Fibroblast of gingiva (primary cell): ENCODE measurements around the gene PRRG4.
"Not testable (repeated sequence)": the region's sequence is repeated elsewhere in the genome, so short reads cannot be mapped to it uniquely, and the experiment has no call there.

ENCODE experiments used
- DNase-seq: peaks from one replicate; pipeline ENCODE4 v3.0.0-alpha.2; 2011; ENCODE audit warnings: low read depth

The PRRG4 gene

DNA sequence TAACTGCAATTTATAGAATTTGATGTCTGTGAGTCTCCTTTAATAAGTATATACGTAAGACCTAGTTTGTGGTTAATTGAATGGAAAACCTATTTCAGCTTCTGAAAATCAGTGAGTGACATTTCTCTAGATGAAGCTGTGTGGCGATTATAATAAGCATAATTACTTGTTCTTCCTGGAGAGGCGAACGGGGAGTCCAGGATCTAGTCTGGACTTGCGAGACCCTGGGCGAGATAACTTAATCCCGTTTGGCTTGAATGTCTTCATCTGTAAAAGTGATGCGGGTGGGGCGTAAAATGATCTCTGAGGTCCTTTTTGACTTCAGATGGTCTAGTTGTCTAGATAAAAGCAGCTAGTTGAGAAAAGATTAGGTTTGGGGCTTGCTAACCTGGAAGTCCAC lies 1.1 kb downstream of the PRRG4 start:
- DNase-seq, result no peak

DNA sequence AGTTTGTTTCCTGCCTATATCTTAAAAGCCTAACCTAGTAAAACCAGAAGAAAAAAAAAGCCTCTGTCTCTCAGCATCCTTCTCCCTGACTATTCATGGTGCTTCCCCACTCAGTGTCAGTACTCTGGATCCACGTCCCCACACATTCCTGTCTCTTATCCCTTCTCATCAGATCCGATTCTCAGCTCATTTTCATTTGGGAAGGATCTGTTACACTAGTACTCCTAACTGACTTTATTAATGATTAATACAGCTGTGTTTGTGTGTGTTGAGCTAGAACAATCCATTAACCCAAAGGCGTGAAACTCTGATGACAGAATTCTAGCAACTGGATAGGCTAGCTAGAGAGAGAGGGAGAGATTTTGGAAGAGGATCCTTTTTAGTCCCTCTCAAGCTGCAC lies 1.5 kb downstream of the PRRG4 start:
- no peak for DNase-seq

DNA sequence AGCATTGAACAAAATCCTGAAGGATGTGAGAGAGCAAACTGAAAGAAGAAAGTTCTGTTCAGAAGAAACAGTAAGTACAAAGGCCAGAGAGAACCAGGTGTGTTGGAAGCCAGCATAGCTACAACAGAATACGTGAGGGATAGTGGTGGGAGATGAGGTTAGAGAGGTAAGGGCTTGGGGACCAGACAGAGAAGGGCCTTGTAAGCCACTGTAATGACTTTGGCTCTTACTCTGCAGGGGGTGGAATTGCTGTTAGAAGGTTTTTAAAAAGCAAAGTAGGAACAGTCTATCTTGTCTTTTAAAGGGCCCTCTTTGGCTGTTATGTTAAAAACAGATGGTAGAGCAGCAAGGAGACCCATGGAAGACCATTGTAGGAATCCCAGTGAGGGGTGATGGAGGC lies 4.2 kb downstream of the PRRG4 start:
- DNase-seq, result no peak

DNA sequence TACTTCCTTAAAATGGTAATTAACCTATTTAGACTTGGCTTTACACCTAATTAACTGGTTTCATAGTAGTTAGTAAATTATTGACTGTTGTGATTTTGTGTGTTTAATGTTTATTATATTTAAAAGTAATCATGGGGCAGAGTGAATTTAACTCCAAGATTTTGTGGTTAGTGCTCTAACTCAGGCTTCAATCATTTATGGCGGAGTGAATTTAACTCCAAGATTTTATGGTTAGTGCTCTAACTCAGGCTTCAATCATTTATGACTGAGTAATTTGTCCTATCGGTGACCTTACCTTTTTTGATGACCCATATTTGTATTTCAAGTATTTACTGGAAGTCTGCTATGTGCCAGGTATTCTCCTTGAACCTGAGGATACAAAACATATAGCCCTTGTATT lies 7.2 kb downstream of the PRRG4 start:
- DNase-seq, result no peak

DNA sequence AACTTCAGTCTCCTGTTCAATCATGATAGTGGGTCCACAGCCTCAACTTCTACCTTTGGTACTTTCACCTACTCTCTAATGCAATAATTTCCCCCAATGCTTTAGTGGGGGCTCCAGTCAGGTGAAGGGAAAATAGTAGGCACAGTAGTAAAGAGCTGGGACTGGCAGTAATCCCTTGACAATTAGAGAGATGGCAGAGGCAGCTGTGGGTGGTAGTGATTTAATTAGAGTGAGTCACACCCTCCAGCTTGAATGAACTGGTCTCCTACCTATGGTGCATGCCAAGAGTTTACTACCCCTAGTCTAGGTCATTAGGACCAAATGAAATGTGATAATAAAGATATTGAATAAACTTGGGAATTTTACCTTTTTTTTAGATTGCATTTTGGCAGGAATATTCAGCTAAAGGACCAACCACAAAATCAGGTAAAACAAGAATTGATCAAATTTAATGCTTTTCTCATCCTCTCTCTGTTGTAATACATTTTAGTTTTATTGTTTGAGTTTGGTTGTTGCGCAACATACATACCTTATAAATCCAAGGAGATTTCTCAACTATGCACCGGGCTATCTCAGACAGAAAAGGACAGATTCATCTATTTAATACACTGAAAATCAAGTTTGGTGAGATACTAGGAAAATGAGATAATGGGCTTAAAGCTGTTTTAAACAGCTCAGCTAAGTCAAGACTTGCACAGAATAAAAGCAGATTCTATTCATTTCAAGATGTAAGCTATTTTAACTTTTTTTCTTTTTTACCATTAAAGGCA lies 9.0 kb downstream of the PRRG4 start:
- no peak for DNase-seq

DNA sequence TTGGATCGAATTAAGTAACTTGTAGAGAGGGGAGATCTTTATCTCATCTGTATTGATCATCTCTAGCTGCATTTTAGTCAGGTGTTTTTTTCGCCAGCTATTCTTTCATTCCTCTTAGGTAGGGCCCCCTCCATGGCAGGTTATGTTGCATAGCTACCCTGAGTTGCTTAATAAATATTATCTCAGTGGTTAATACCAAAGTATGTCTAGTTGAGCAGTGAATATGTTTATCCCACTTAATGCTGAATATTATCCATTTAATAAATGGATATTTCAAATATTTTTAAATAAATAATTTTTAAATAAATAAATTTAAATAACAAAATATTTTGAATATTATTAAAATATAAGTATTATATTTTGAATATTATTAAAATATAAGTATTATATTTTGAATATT lies 9.6 kb downstream of the PRRG4 start:
- DNase-seq, result no peak

DNA sequence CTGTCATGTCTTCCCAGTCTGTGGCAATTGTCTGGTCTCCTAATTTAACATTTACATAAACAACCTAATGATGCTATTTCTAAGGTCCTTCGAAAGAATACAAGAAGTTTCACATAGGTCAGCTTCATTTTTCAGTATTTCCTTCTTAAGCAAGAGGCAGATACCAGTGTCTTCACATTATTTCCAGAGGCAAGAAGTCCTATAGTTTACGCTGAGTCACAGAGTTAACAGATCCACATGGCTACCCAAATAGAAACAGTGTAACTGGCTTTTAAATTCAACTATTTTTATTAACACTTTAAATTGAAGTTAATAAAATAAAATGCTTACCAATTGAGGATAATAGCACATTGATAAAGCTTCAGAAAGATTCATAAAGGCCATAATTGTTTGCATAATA lies 10.9 kb downstream of the PRRG4 start:
- no peak for DNase-seq

DNA sequence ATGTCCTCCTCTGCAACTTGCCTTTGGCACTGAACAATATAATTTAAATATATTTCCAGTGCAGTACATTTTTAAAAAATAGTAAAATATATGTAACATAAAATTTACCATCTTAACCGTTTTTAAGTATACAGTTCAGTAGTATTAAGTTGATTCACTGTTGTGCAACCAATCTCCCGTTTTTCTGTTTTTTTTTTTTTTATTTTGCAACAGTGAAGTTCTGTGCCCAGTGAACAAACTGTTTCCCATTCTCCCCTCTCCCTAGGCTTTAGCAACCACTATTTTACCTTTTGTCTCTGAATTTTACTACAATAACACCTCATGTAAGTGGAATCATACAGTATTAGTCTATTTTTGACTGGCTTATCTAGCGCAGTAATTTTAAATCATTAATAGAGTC lies 13.8 kb downstream of the PRRG4 start:
- no peak for DNase-seq

DNA sequence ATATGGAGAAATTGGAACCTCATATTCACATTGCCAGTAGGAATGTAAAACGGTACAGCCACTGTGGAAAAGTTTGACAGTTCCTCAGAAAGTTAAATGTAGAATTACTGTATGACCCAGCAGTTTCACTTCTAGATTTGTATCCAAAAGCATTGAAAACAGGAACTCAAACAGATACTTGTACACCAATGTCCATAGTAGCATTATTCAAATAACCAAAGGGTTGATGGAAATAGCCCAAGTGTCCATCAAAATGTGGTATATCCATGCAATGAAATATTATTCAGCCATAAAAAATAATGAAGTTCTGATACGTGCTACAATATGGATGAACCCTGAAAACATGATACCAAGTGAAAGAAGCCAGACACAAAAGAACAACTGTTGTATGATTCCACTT lies 17.8 kb downstream of the PRRG4 start:
- no peak for DNase-seq

DNA sequence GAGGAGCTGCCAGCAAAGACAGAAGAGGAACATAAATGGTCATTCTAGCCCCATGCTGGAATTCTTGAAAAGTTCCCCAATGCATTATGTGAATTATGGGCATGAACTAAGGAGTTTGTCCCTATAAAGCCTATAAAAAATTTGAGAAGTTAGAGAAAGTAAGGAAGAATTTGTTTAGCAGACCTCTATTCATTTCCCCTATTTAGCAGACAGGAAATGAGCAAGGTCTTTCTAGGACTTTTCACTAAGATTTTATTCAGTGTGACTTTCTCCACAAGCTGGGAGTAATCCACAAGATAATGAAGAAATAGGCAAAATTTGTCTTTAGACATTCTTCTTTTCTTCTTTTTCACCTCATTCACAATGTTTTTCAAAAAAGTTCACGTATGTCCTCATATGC lies 20.0 kb downstream of the PRRG4 start:
- no peak for DNase-seq

DNA sequence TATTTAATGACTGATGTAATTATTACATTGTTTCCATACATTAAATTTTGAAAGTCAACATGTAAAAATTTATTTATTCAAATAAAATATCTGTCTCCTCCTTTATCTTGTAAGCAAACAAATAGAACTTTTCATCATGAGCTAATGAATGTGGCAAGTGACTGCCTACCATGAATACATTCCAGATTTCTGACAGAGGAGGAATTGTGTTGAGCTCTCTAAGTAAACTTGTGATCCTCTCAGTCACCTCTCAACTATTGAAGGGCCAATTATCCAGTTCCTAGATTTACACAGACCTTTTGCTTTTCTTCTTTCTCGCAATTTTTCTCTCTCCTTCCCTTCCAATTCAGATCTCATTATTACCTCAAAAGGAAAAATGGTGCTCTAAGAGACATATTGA lies 21.5 kb downstream of the PRRG4 start:
- DNase-seq, result no peak

DNA sequence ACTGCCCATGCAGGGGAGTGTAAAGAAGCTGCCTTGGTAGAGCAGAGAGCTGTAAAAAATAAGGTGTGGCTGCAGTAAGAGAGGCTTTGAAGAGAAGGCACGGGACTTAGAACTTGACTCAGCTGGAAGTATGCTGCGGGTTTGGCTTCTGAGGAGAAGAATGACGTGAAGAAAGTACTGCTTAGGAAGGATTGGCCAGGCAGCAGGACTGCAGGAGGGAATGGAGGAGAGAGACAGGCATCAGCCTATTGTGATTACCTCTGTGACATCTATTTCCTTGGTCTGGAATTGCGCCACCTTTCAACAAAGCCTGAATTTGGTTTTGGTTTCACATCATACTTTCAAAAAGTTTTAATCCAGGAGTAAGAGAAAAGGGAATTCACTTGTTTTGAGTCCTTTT lies 22.5 kb downstream of the PRRG4 start:
- DNase-seq, result peak; percentile 7

DNA sequence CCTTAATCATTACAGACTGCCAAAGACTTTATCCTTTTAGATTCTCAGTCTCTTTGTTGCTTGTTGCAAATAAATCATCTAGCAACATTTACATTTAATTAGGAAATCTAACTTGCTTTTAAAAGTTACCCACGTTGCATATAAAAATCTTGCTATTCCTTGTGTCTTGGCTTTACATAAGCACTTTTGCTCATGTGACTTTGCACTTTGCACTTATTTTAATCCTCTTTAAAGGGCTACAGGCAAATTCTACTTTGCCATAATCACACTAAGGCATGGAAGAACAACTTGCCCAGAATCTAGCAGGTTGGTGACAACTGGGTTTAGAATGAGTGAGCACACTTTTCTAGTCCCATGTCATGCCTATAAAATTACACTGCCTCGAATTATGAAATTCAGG lies 25.9 kb downstream of the PRRG4 start:
- DNase-seq, result no peak

DNA sequence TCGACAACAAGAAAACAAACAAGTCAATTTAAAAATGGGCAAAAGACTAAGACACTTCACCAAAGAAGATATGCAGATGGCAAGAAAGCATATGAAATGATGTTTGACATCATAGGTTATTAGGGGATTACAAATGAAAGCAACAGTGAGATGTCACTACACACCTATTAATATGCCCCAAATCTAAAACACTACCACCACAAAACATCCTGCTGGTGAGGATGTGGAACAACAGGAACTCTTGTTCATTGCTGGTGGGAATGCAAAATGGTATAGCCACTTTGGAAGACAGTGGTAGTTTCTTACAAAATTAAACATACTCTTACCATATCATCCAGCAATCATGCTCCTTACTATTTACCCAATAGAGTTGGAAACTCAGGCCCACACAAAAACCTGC lies 29.0 kb downstream of the PRRG4 start:
- no peak for DNase-seq

DNA sequence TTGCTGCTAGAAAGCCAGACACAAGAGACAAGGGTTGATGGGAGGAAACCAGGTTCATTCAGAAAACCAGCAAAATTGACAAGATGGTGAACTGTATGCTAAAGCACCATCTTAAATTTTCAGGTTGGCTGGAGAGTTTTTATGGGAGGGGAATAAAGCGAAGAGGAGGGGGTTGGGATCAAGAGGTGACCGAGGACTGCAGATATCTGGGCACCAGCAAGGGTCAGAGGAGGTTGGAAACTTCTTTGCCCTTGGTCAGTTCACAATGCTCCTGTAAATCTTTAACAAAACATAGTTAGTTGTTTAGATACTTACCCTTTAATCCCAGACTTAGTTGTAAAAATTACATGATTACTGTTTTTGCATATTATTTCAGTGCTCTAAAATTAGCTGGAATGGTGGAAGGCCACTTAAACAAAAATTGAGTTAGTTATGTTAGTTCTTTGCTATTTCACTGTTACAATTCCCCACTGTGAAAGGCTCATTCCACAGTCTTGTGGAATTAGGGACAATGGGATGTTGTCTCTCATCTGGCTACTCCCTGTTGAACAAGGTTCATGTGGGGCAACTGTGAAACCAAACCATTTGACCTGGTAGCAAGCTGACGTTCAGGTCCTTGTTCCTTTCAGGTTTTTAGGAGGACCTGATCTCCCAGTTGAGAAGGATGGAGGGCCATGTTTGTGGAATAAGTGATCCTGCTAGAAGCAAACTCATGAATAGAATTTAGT lies 32.3 kb downstream of the PRRG4 start:
- no peak for DNase-seq

DNA sequence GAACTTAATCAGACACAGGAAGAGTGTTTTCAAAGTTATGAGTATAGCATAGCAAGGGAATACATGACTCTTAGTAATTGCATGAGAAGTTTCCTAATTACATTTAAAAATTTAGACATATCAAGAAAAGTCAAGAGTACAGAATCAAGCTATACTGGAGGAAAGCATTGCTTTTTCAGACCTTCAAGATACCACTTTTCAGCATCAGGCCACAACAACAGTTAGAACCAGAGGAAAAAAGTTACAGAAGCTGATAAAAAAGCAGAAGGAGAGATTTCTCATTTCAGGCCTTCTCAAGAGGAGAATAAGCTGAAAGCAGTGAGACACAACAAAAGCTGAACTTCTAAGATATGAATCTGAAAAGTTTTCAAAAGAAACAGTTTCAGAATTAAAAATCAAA lies 34.8 kb downstream of the PRRG4 start:
- DNase-seq, result no peak

DNA sequence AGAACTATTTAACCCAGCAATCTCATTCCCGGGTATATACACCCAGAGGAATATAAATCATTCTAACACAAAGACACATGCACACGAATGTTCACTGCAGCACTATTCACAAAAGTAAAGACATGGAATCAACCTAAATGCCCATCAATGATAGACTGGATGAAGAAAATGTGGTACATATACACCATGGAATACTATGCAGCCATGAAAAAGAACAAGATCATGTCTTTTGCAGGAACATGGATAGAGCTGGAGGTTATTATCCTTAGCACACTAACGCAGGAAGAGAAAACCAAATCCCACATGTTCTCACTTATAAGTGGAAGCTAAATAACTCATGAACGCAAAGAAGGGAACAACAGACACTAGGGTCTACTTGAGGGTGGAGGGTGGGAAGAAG lies 39.0 kb downstream of the PRRG4 start:
- not testable (repeated sequence) for DNase-seq

DNA sequence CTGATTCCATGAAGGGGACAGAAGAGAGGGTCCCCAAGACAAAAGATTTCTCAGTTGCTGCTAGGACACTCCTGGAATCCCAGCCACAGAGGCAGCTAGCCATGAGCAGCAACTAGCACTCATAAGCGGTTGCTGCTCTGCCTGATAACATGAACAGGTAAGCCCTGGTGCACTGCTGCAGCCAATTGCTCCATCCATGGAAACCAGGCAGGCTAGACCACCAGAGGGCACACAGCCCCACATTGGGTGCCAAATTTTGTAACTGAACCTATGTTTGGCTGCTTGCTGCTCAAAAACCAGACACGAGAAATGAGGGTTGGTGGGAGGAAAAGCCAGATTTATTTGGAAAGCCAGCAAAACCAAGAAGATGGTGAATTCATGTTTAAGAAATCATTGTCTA lies 40.9 kb downstream of the PRRG4 start:
- DNase-seq, result no peak

DNA sequence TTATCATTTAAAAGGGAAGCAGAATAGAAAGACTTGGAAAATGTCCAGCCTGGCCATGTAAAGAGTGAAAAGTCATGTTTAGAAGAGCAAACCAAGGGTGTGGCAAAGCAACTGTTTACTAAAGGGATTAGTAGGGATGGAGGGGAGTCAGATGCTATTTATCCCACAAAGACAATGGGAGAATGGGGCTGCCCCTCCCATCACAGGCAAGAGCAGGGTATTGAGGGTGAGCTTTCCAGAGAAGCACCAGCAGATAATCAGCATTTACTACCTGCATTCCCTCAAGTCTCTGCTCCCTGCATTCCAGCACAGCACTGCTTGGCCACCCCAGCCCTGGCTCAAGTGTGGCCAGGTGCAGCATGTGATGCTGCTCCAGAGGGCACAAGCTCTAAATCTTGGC lies 44.4 kb downstream of the PRRG4 start:
- DNase-seq, result no peak

DNA sequence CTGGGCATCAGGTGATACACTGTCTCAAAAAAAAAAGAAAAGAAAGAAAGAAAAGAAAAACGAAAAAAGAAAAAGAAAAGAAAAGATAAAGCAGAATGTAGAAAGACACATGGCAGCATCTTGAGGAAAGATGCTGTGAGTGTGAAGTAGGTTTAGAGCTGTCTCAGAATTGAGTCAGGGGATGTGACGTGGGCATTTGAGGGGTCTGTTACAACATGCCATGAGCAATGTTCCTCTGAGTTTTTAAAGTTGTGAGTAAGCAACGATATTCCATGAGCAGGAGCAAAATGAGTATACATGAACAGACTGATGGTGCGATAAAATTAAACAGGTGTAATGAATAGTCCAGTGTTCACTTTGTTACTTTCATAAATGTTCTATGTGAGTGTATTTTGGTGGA lies 51.6 kb downstream of the PRRG4 start:
- DNase-seq, result no peak

DNA sequence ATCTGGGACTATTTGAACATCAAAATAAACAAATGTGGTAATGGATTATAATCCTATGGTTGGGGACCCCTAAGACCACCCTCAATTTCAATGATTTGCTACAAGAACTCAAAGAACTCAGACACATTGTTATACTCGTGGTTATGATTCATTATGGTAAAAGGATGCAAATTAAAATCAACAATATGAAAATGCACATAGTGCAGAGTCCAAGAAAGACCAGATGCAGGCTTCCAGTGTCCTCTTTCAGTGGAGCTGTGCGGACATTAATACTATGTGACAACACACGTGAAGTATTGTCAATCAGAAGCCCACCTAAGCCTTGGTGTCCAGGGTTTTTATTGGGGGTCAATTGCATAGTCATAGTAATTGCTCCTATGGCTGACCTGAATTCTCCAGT lies 53.7 kb downstream of the PRRG4 start:
- no peak for DNase-seq

DNA sequence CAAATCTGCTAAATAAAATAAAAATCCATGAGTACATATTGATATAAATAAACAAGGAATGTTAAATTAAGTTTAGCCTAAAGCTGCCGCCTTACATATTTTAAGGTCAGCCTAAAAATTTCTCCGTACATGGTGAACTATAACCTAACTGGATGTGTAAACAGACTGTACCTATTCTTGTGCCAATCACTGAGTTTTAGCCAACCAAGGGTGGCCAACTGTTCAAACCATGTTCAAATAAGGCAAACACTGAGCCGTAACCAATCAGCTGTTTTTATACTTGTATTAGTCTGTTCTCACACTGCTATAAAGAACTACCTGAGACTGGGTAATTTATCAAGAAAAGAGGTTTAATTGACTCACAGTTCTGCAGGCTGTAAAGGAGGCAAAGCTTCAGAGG lies 54.3 kb downstream of the PRRG4 start:
- no peak for DNase-seq

DNA sequence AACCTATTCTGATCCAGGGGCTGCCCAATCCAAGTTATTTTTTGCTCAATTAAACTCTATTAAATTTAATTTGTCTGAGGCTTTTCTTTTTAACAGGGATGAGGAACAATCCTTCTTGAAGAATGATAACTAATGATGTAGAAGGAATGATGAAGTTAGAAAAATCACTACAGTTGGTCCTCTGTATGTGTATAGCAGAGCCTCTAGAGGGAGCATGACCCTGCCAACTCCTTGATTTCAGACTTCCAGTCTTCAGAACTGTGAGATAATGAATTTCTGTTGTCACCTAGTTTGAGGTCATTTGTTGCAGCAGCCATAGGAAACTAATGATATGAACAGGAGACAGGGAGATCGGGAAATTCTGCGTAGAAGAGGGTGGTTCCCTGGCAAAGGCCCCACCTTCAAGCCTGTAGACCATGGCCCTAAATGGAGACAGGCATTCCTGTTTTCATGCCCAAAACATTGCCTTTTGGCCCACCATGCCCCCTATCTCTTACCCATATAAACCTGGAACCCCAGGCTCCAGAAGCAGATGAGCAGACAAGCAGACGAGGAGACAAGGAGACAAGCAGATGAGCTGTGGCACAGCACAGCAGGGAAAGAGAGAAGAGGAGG lies 55.1 kb downstream of the PRRG4 start:
- DNase-seq, result peak; percentile 9

DNA sequence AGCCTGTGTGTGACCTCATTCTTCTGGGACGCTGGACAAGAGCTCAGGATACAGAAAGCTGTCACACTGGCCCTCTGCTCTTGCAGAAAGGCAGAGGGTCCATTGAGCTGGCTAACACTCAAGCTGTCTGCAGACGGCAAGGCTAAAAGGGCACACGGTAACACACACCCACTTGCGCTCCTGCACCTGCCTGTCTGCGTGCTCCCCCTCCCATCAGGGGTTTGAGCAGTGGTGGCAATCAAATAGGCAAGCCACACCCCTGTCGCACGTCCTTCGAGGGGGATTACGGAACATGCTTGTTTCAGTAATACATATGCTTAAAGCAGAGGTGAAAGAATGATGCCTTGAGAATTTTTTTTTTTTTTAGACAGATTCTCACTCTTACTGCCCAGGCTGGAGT lies 55.8 kb downstream of the PRRG4 start:
- no peak for DNase-seq
